Stimulated activated naive CD8-positive, alpha-beta T cell treated with anti-CD3 and anti-CD28 coated beads, Interleukin-15, amount 100 ng/mL, for 72 hours (primary cell): ENCODE measurements around the gene CDC37.
A peak's percentile ranks its signal among the peaks of the same experiment; 100 is the strongest.
"Not testable (repeated sequence)": the region's sequence is repeated elsewhere in the genome, so short reads cannot be mapped to it uniquely, and the experiment has no call there.

Source experiments
- ATAC-seq: fragments of 150-1000 bp; cut with Tn5 transposase; 2 replicates; pipeline ENCODE4 v1.10.0; 2021; ENCODE audit warnings: mild to moderate bottlenecking, moderate library complexity
- DNase-seq, 2 donors: peaks; one replicate each; pipeline ENCODE4 v3.0.0; 2021 to 2022
- H3K27ac Mint-ChIP-seq, 2 donors: one replicate each; pipeline ENCODE4 v1.8.0; 2022; ENCODE audit warnings: mild to moderate bottlenecking in 2 of 2, mixed read lengths in 2 of 2, moderate library complexity in 2 of 2
- H3K27me3 Mint-ChIP-seq: one replicate; pipeline ENCODE4 v1.8.0; 2022; ENCODE audit warnings: mixed read lengths
- H3K4me1 Mint-ChIP-seq: one replicate; pipeline ENCODE4 v1.8.0; 2022; ENCODE audit warnings: mild to moderate bottlenecking, mixed read lengths
- H3K4me3 Mint-ChIP-seq, 2 donors: one replicate each; pipeline ENCODE4 v1.8.0; 2022; ENCODE audit warnings: mild to moderate bottlenecking in 2 of 2, mixed read lengths in 2 of 2, moderate library complexity in 1 of 2
- H3K9me3 Mint-ChIP-seq, 2 donors: one replicate each; pipeline ENCODE4 v1.8.0; 2022; ENCODE audit warnings: mixed read lengths in 2 of 2

Gene CDC37

GRCh38 chr19:10411224-10411623, 7.9 kb upstream of the CDC37 start:
- H3K9me3 Mint-ChIP-seq, H3K4me3 Mint-ChIP-seq, DNase-seq, H3K27me3 Mint-ChIP-seq, ATAC-seq, H3K27ac Mint-ChIP-seq: not testable (repeated sequence)
- peaks cover 89% of the 10 kb centered on the region for H3K4me1 Mint-ChIP-seq

GRCh38 chr19:10408511-10409283, 5.4 kb upstream of the CDC37 start:
- H3K9me3 Mint-ChIP-seq: no peaks in the 10 kb centered on the region
- peak in 1 of 2 donors; percentile 75 for DNase-seq
- peak overlapping the region; percentile 55 to 80 for H3K4me3 Mint-ChIP-seq

GRCh38 chr19:10407096-10407495, 3.8 kb upstream of the CDC37 start:
- Mint-ChIP-seq H3K27me3 (no peaks in the 10 kb centered on the region), H3K27ac (peak overlapping the region in 1 of 2 donors; percentile 34), H3K4me3 (peak overlapping the region in 1 of 2 donors; percentile 48), H3K9me3 (no peaks in the 10 kb centered on the region), H3K4me1 (peaks cover 84% of the 10 kb centered on the region)
- no peak for ATAC-seq
- no peak for DNase-seq

More at GRCh38 chr19:10408511-10409283, 5.4 kb upstream of the CDC37 start:
- no peaks in the 10 kb centered on the region for H3K27me3 Mint-ChIP-seq
- peaks cover 94% of the 10 kb centered on the region for H3K4me1 Mint-ChIP-seq
- H3K27ac Mint-ChIP-seq: peak overlapping the region; percentile 64 to 89
- peak; percentile 79 for ATAC-seq

- Mint-ChIP-seq H3K4me1 (peaks cover 85% of the 10 kb centered on the region), H3K27ac (peak overlapping the region in 1 of 2 donors; percentile 95), H3K27me3 (no peaks in the 10 kb centered on the region), H3K4me3 (peak overlapping the region in 1 of 2 donors; percentile 91), H3K9me3 (no peaks in the 10 kb centered on the region)
- no peak for DNase-seq
- ATAC-seq: no peak
Observed at GRCh38 chr19:10406191-10406590, 2.8 kb upstream of the CDC37 start.

GRCh38 chr19:10404888-10405820, 1.8 kb upstream of the CDC37 start:
- Mint-ChIP-seq H3K9me3 (no peaks in the 10 kb centered on the region), H3K27me3 (no peaks in the 10 kb centered on the region), H3K4me3 (peak overlapping the region; percentile 87 to 91), H3K27ac (peak overlapping the region; percentile 78 to 95), H3K4me1 (peaks cover 86% of the 10 kb centered on the region)
- DNase-seq (peak in 1 of 2 donors; percentile 63), ATAC-seq (no peak)

- DNase-seq (no peak), ATAC-seq (no peak)
- H3K9me3 Mint-ChIP-seq: no peaks in the 10 kb centered on the region
- peaks cover 79% of the 10 kb centered on the region for H3K4me1 Mint-ChIP-seq
- H3K27ac Mint-ChIP-seq: peak overlapping the region; percentile 96 to 98
- peak overlapping the region; percentile 87 to 91 for H3K4me3 Mint-ChIP-seq
- H3K27me3 Mint-ChIP-seq: no peaks in the 10 kb centered on the region
Observed at GRCh38 chr19:10402441-10403038, 802 bp downstream of the CDC37 start.

- H3K4me1 Mint-ChIP-seq: peaks cover 68% of the 10 kb centered on the region
Observed at GRCh38 chr19:10399878-10400277, 3.5 kb downstream of the CDC37 start.

GRCh38 chr19:10399340-10399739, 4.0 kb downstream of the CDC37 start:
- ATAC-seq, DNase-seq, H3K9me3 Mint-ChIP-seq, H3K27me3 Mint-ChIP-seq, H3K4me3 Mint-ChIP-seq: not testable (repeated sequence)
- peak overlapping the region in 1 of 2 donors; percentile 71 for H3K27ac Mint-ChIP-seq
- H3K4me1 Mint-ChIP-seq: peaks cover 64% of the 10 kb centered on the region

More at GRCh38 chr19:10399878-10400277, 3.5 kb downstream of the CDC37 start:
- DNase-seq: no peak
- H3K9me3 Mint-ChIP-seq: no peaks in the 10 kb centered on the region
- H3K27me3 Mint-ChIP-seq: no peaks in the 10 kb centered on the region
- no peak overlapping the region for H3K4me3 Mint-ChIP-seq
- peak overlapping the region in 1 of 2 donors; percentile 91 for H3K27ac Mint-ChIP-seq
- no peak for ATAC-seq

- H3K27me3 Mint-ChIP-seq: no peaks in the 10 kb centered on the region
- H3K4me1 Mint-ChIP-seq: peaks cover 59% of the 10 kb centered on the region
- no peak overlapping the region for H3K4me3 Mint-ChIP-seq
- no peak for ATAC-seq
- no peaks in the 10 kb centered on the region for H3K9me3 Mint-ChIP-seq
- H3K27ac Mint-ChIP-seq: peak overlapping the region; percentile 71 to 72
- no peak for DNase-seq
Observed at GRCh38 chr19:10398819-10399218, 4.5 kb downstream of the CDC37 start.

GRCh38 chr19:10395917-10396316, 7.4 kb downstream of the CDC37 start:
- no peaks in the 10 kb centered on the region for H3K27me3 Mint-ChIP-seq
- DNase-seq: no peak
- H3K27ac Mint-ChIP-seq: peak overlapping the region in 1 of 2 donors; percentile 82
- H3K9me3 Mint-ChIP-seq: no peaks in the 10 kb centered on the region
- no peak overlapping the region for H3K4me3 Mint-ChIP-seq
- H3K4me1 Mint-ChIP-seq: peaks cover 42% of the 10 kb centered on the region
- ATAC-seq: no peak

GRCh38 chr19:10395436-10395835, 7.9 kb downstream of the CDC37 start:
- ATAC-seq: peak; percentile 46
- no peak for DNase-seq
- Mint-ChIP-seq H3K27me3 (no peaks in the 10 kb centered on the region), H3K27ac (no peak overlapping the region), H3K9me3 (no peaks in the 10 kb centered on the region), H3K4me3 (no peak overlapping the region), H3K4me1 (peaks cover 42% of the 10 kb centered on the region)

GRCh38 chr19:10395003-10395402, 8.3 kb downstream of the CDC37 start:
- ATAC-seq: no peak
- H3K27ac Mint-ChIP-seq: peak overlapping the region in 1 of 2 donors; percentile 27

GRCh38 chr19:10393137-10393536, 10.2 kb downstream of the CDC37 start:
- Mint-ChIP-seq H3K9me3 (no peaks in the 10 kb centered on the region), H3K27me3 (no peaks in the 10 kb centered on the region), H3K4me1 (peaks cover 42% of the 10 kb centered on the region), H3K27ac (no peak overlapping the region), H3K4me3 (no peak overlapping the region)
- no peak for ATAC-seq
- DNase-seq: no peak

More at GRCh38 chr19:10395003-10395402, 8.3 kb downstream of the CDC37 start:
- DNase-seq: no peak
- Mint-ChIP-seq H3K9me3 (no peaks in the 10 kb centered on the region), H3K4me3 (no peak overlapping the region), H3K4me1 (peaks cover 42% of the 10 kb centered on the region), H3K27me3 (no peaks in the 10 kb centered on the region)

- no peak for ATAC-seq
- H3K27me3 Mint-ChIP-seq: no peaks in the 10 kb centered on the region
- no peaks in the 10 kb centered on the region for H3K9me3 Mint-ChIP-seq
- no peak overlapping the region for H3K4me3 Mint-ChIP-seq
- DNase-seq: no peak
- H3K27ac Mint-ChIP-seq: no peak overlapping the region
- H3K4me1 Mint-ChIP-seq: peaks cover 34% of the 10 kb centered on the region
Observed at GRCh38 chr19:10392120-10392519, 11.2 kb downstream of the CDC37 start.

- Mint-ChIP-seq H3K27ac (no peak overlapping the region), H3K27me3 (no peaks in the 10 kb centered on the region), H3K9me3 (no peaks in the 10 kb centered on the region), H3K4me1 (peaks cover 34% of the 10 kb centered on the region), H3K4me3 (no peak overlapping the region)
- peak; percentile 61 to 63 for DNase-seq
- no peak for ATAC-seq
Observed at GRCh38 chr19:10390652-10391286, 12.6 kb downstream of the CDC37 start.
